ENCODE measurements around the gene OPN1MW3.
"Not testable (repeated sequence)": the region's sequence is repeated elsewhere in the genome, so short reads cannot be mapped to it uniquely, and the experiment has no call there.

OPN1MW3 gene

GRCh38 chrX:154257282-154257681 lies at the start of gene OPN1MW3:
OPN1MW3 (plus strand) TSS chrX:154257582; CDS start chrX:154257620, 38 bp downstream.
- DNase-seq: not testable (repeated sequence)

- DNase-seq: not testable (repeated sequence)
Observed at GRCh38 chrX:154209670-154210418, 47.5 kb upstream of the OPN1MW3 start.

- peak; percentile 14 for DNase-seq
Observed at GRCh38 chrX:154211057-154211456, 46.3 kb upstream of the OPN1MW3 start.

- DNase-seq: not testable (repeated sequence)
Observed at GRCh38 chrX:154211499-154211898, 45.9 kb upstream of the OPN1MW3 start.

GRCh38 chrX:154219456-154219855 lies 37.9 kb upstream of the OPN1MW3 start, which contains the start of gene OPN1MW2:
OPN1MW2 (plus strand) TSS chrX:154219756; CDS start chrX:154219816, 60 bp downstream.
- not testable (repeated sequence) for DNase-seq

GRCh38 chrX:154225292-154225691 lies 32.1 kb upstream of the OPN1MW3 start:
- not testable (repeated sequence) for DNase-seq

GRCh38 chrX:154226706-154227105 lies 30.7 kb upstream of the OPN1MW3 start:
- DNase-seq: not testable (repeated sequence)

- not testable (repeated sequence) for DNase-seq
Observed at GRCh38 chrX:154231443-154231842, 25.9 kb upstream of the OPN1MW3 start.

- not testable (repeated sequence) for DNase-seq
Observed at GRCh38 chrX:154233620-154234019, 23.8 kb upstream of the OPN1MW3 start.

- not testable (repeated sequence) for DNase-seq
Observed at GRCh38 chrX:154238939-154239559, 18.3 kb upstream of the OPN1MW3 start.

GRCh38 chrX:154239982-154240503 lies 17.3 kb upstream of the OPN1MW3 start:
- DNase-seq: not testable (repeated sequence)

GRCh38 chrX:154247377-154248045 lies 9.9 kb upstream of the OPN1MW3 start:
- not testable (repeated sequence) for DNase-seq

- not testable (repeated sequence) for DNase-seq
Observed at GRCh38 chrX:154248076-154248475, 9.3 kb upstream of the OPN1MW3 start.

- not testable (repeated sequence) for DNase-seq
Observed at GRCh38 chrX:154258711-154259110, 1.3 kb downstream of the OPN1MW3 start.

- not testable (repeated sequence) for DNase-seq
Observed at GRCh38 chrX:154263072-154263471, 5.7 kb downstream of the OPN1MW3 start.

- not testable (repeated sequence) for DNase-seq
Observed at GRCh38 chrX:154269245-154269644, 11.9 kb downstream of the OPN1MW3 start.

- DNase-seq: not testable (repeated sequence)
Observed at GRCh38 chrX:154284489-154285338, 27.3 kb downstream of the OPN1MW3 start.

GRCh38 chrX:154286406-154286805 lies 29.0 kb downstream of the OPN1MW3 start:
- DNase-seq: not testable (repeated sequence)

GRCh38 chrX:154294791-154295574 lies 37.6 kb downstream of the OPN1MW3 start, which contains the start of gene TEX28:
TEX28 (minus strand) TSS chrX:154295124; CDS start chrX:154292117, 3,007 bp downstream.
- DNase-seq: no peak

GRCh38 chrX:154295664-154296310 lies 38.4 kb downstream of the OPN1MW3 start, which contains the start of gene TKTL1:
TKTL1 (plus strand) TSS chrX:154295795; CDS start chrX:154295860, 65 bp downstream.
- DNase-seq: no peak

Measured in activated T-cell treated with anti-CD3 and anti-CD28 coated beads, Interleukin-2, amount 50 U/mL, for 1 hour (primary cell).